BJ (cell line): Measurements from ENCODE around the gene FAM168A. TPM values are rescaled to one million over a fixed set of nuclear protein-coding genes. Genes with fewer than 3 reads are reported as not detected.

ENCODE experiments used
- CTCF ChIA-PET: fragments of 350-600 bp; formaldehyde crosslinking; extraction: SDS; loops from one replicate; lab custom pipeline; 2021; ENCODE audit warnings: antibody characterized with exemption, inconsistent platforms; lab: Yijun Ruan, JAX
- POLR2A ChIA-PET: fragments of 300-600 bp; sonication (Branson Sonifier 250); formaldehyde crosslinking; extraction: SDS; loops from one replicate; lab custom pipeline; 2021; ENCODE audit warnings: antibody characterized with exemption; lab: Charles Lee
- DNase-seq: peaks from one replicate; pipeline ENCODE4 v3.0.0-alpha.2; 2011; ENCODE audit warnings: low read depth
- H3K27me3 ChIP-seq: 2 replicates; pipeline ENCODE4 v1.6.0; 2011; ENCODE audit warnings: low read length; ENCODE audit not compliant: control insufficient read depth, insufficient read depth
- H3K36me3 ChIP-seq: 2 replicates; pipeline ENCODE4 v1.5.1; 2011; ENCODE audit warnings: low read length; ENCODE audit not compliant: control insufficient read depth, insufficient read depth
- H3K4me3 ChIP-seq: 2 replicates; pipeline ENCODE4 v1.5.1; 2011; ENCODE audit warnings: low read depth, mild to moderate bottlenecking, control low read depth, low read length
- polyA plus RNA-seq: library from polyadenylated mRNA; depleted of rRNA; stranded (reverse); fragments of >200 nt; gene quantifications from 2 replicates; pipeline ENCODE4 v1.2.3, GENCODE V29; 2011
- TF ChIP-seq, protein P1 (sequence below): IDR thresholded peaks from 2 replicates; pipeline ENCODE4 v1.5.1; 2011; ENCODE audit warnings: low read depth, mild to moderate bottlenecking, control low read depth, inconsistent platforms, low read length, moderate library complexity; ENCODE audit not compliant: insufficient read depth

Gene FAM168A
- polyA plus RNA-seq, 1 experiment: 19.1 TPM

DNA sequence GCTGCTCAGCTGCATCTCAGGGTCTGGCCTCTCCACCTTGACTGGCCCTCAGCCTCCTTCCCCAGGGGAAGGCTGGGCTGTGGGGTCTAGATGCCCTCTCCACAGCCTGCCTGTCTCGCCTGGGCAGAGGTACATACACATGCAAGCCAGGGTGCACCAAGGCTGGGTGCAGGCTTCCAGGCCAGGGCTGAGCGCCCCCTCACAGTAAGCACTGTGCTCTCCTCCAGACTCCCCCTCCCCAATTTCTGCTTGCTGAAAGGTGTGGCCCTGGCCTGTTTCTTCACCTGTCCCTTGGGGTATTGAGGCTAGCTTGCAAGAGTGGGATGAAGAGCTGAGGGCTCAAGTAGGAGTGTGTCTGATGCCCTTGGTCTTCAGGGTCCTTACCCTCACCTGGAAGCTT lies 199.2 kb downstream of the FAM168A start:
- TF ChIP-seq, protein P1, sequence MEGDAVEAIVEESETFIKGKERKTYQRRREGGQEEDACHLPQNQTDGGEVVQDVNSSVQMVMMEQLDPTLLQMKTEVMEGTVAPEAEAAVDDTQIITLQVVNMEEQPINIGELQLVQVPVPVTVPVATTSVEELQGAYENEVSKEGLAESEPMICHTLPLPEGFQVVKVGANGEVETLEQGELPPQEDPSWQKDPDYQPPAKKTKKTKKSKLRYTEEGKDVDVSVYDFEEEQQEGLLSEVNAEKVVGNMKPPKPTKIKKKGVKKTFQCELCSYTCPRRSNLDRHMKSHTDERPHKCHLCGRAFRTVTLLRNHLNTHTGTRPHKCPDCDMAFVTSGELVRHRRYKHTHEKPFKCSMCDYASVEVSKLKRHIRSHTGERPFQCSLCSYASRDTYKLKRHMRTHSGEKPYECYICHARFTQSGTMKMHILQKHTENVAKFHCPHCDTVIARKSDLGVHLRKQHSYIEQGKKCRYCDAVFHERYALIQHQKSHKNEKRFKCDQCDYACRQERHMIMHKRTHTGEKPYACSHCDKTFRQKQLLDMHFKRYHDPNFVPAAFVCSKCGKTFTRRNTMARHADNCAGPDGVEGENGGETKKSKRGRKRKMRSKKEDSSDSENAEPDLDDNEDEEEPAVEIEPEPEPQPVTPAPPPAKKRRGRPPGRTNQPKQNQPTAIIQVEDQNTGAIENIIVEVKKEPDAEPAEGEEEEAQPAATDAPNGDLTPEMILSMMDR: no peak
- H3K36me3 ChIP-seq: peaks cover 11% of the 10 kb centered on the region
- H3K4me3 ChIP-seq: no peak overlapping the region
- ChIA-PET CTCF (interaction anchor here (1.5 to 9.7 kb wide), 3 partner anchors 48 to 263 kb away, joined by 4 to 100 read pairs (median 9); no protein-coding TSS in a partner anchor), POLR2A (no interaction called here)
- no peaks in the 10 kb centered on the region for H3K27me3 ChIP-seq
- no peak for DNase-seq

- no peak for DNase-seq
- no peak overlapping the region for H3K4me3 ChIP-seq
- ChIA-PET POLR2A (no interaction called here), CTCF (interaction anchor here (1.6 to 9.7 kb wide), 3 partner anchors 47 to 264 kb away, joined by 9 to 100 read pairs (median 10); no protein-coding TSS in a partner anchor)
- TF ChIP-seq, protein P1: no peak
- no peaks in the 10 kb centered on the region for H3K27me3 ChIP-seq
- H3K36me3 ChIP-seq: peaks cover 11% of the 10 kb centered on the region
Measured at GRCh38 chr11:73398132-73398526, 199.8 kb downstream of the FAM168A start.

- Histone ChIP-seq H3K36me3 (peaks cover 12% of the 10 kb centered on the region), H3K4me3 (no peak overlapping the region), H3K27me3 (no peaks in the 10 kb centered on the region)
- CTCF ChIA-PET: interaction anchor here (0.6 to 9.7 kb wide), 8 partner anchors 18 to 265 kb away, joined by 3 to 100 read pairs (median 4); no protein-coding TSS in a partner anchor
- no peak for DNase-seq
- POLR2A ChIA-PET: no interaction called here
- TF ChIP-seq, protein P1: no peak
Measured at GRCh38 chr11:73397468-73398131, 200.3 kb downstream of the FAM168A start.

DNA sequence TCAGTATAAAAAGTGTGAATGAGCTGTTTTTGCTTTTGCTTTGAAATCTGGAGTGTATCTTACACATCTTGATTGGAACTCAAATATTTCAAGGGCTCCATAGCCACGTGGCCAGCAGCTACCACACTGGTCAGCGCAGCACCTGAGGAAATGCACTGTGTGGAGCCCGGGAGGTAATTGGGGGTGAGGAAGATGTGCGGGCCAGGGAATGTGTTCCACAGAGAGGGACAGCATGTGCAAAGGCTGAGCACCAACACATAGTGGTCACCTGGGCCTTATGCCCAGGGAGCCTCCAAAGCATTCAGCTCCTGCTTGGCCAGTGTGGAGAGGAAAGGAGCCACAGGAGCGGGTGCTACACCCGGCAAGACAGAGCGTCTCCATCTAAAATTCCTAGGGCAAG lies 200.9 kb downstream of the FAM168A start:
- POLR2A ChIA-PET: no interaction called here
- DNase-seq: no peak
- TF ChIP-seq, protein P1: no peak
- no peaks in the 10 kb centered on the region for H3K27me3 ChIP-seq
- CTCF ChIA-PET: interaction anchor here (0.6 to 9.7 kb wide), 13 partner anchors 17 to 265 kb away, joined by 3 to 100 read pairs (median 4); partner anchors contain the start of gene RELT
- no peak overlapping the region for H3K4me3 ChIP-seq
- peaks cover 12% of the 10 kb centered on the region for H3K36me3 ChIP-seq

GRCh38 chr11:73396251-73396930 lies 201.5 kb downstream of the FAM168A start:
- ChIA-PET POLR2A (no interaction called here), CTCF (interaction anchor here (0.8 to 9.7 kb wide), 13 partner anchors 15 to 266 kb away, joined by 3 to 100 read pairs (median 4); partner anchors contain the start of gene RELT)
- TF ChIP-seq, protein P1: no peak
- Histone ChIP-seq H3K4me3 (no peak overlapping the region), H3K36me3 (peaks cover 14% of the 10 kb centered on the region), H3K27me3 (no peaks in the 10 kb centered on the region)
- DNase-seq: no peak
